Peyer's patch (tissue), 4 donors: Measurements from ENCODE around the gene SLC13A5. TPM values are rescaled to one million over a fixed set of nuclear protein-coding genes. Genes with fewer than 3 reads are reported as not detected.
"Not testable (repeated sequence)": the region's sequence is repeated elsewhere in the genome, so short reads cannot be mapped to it uniquely, and the experiment has no call there.

Experiments used
- DNase-seq, 3 donors: peaks; one replicate each; pipeline ENCODE4 v3.0.0-alpha.2; 2017 to 2019
- H3K27ac ChIP-seq, 4 donors: fragments of 200-600 bp; sonication (generic); one replicate each; pipeline ENCODE4 v1.5.1; 2016 to 2019
- H3K27me3 ChIP-seq, 2 donors: fragments of 200-600 bp; sonication (generic); one replicate each; pipeline ENCODE4 v1.5.1; 2019
- H3K36me3 ChIP-seq, 3 donors: fragments of 200-600 bp; sonication (generic); one replicate each; pipeline ENCODE4 v1.5.1; 2016 to 2019
- H3K4me1 ChIP-seq, 4 donors: fragments of 200-600 bp; sonication (generic); one replicate each; pipeline ENCODE4 v1.5.1; 2016 to 2019
- H3K4me3 ChIP-seq, 4 donors: fragments of 200-600 bp; sonication (generic); 1 replicate in 3 of 4; 2 replicates in 1 of 4; pipeline ENCODE4 v1.5.1; 2016 to 2019; ENCODE audit warnings: mild to moderate bottlenecking in 1 of 4
- H3K9me3 ChIP-seq, 4 donors: fragments of 200-600 bp; sonication (generic); one replicate each; pipeline ENCODE4 v1.5.1; 2016 to 2019; ENCODE audit warnings: mild to moderate bottlenecking in 1 of 4
- CTCF ChIP-seq, 6 experiments: fragments of 450-650 bp in 4 of 6; fragments of 200-600 bp in 2 of 6; sonication (generic) in 1 of 6; IDR thresholded peaks; one replicate each; pipeline ENCODE4 v1.5.1; 2017 to 2019; ENCODE audit warnings: antibody characterized with exemption in 6 of 6, mild to moderate bottlenecking in 3 of 6, moderate library complexity in 1 of 6
- POLR2A ChIP-seq, 2 donors: fragments of 450-650 bp; IDR thresholded peaks; one replicate each; pipeline ENCODE4 v1.5.1; 2017; ENCODE audit warnings: antibody characterized with exemption in 2 of 2, mild to moderate bottlenecking in 2 of 2, moderate library complexity in 2 of 2
- total RNA-seq, 4 donors: library from RNA; depleted of rRNA; stranded (reverse); fragments of >200 nt; gene quantifications; one replicate each; pipeline ENCODE4 v1.1.0, GENCODE V29; 2016

SLC13A5 gene
- total RNA-seq, 4 donors from 2014 or later, result not detected

- Histone ChIP-seq H3K4me3 (no peak overlapping the region), H3K27me3 (no peaks in the 10 kb centered on the region), H3K9me3 (no peaks in the 10 kb centered on the region), H3K36me3 (no peaks in the 10 kb centered on the region), H3K4me1 (no peaks in the 10 kb centered on the region), H3K27ac (no peak overlapping the region)
- no peak for DNase-seq
- TF ChIP-seq POLR2A (IDR thresholded peaks at IDR 0.05), result no peak
- no peak for TF ChIP-seq CTCF (IDR thresholded peaks at IDR 0.05)
Observed at GRCh38 chr17:6699997-6700947, 12.9 kb downstream of the SLC13A5 start.

GRCh38 chr17:6698004-6698403, 15.2 kb downstream of the SLC13A5 start:
- TF ChIP-seq POLR2A (IDR thresholded peaks at IDR 0.05), result no peak
- TF ChIP-seq CTCF (IDR thresholded peaks at IDR 0.05), result no peak
- no peaks in the 10 kb centered on the region for H3K9me3 ChIP-seq
- no peak overlapping the region for H3K27ac ChIP-seq
- no peaks in the 10 kb centered on the region for H3K4me1 ChIP-seq
- H3K36me3 ChIP-seq, result no peaks in the 10 kb centered on the region
- no peaks in the 10 kb centered on the region for H3K27me3 ChIP-seq
- no peak for DNase-seq
- H3K4me3 ChIP-seq, result no peak overlapping the region

- Histone ChIP-seq H3K9me3 (no peaks in the 10 kb centered on the region), H3K27me3 (no peaks in the 10 kb centered on the region), H3K36me3 (no peaks in the 10 kb centered on the region), H3K27ac (no peak overlapping the region), H3K4me3 (no peak overlapping the region), H3K4me1 (no peaks in the 10 kb centered on the region)
- no peak for DNase-seq
- TF ChIP-seq POLR2A (IDR thresholded peaks at IDR 0.05) (no peak), CTCF (IDR thresholded peaks at IDR 0.05) (no peak)
Observed at GRCh38 chr17:6696906-6697305, 16.3 kb downstream of the SLC13A5 start.

- TF ChIP-seq CTCF (IDR thresholded peaks at IDR 0.05), result no peak
- no peak for TF ChIP-seq POLR2A (IDR thresholded peaks at IDR 0.05)
- Histone ChIP-seq H3K27me3 (no peaks in the 10 kb centered on the region), H3K9me3 (no peaks in the 10 kb centered on the region), H3K36me3 (no peaks in the 10 kb centered on the region), H3K27ac (no peak overlapping the region), H3K4me1 (no peaks in the 10 kb centered on the region), H3K4me3 (no peak overlapping the region)
- no peak for DNase-seq
Observed at GRCh38 chr17:6695565-6695964, 17.6 kb downstream of the SLC13A5 start.

- no peaks in the 10 kb centered on the region for H3K9me3 ChIP-seq
- H3K27ac ChIP-seq, result no peak overlapping the region
- TF ChIP-seq CTCF (IDR thresholded peaks at IDR 0.05) (no peak), POLR2A (IDR thresholded peaks at IDR 0.05) (no peak)
- H3K4me1 ChIP-seq, result no peaks in the 10 kb centered on the region
- no peak for DNase-seq
- no peak overlapping the region for H3K4me3 ChIP-seq
- H3K36me3 ChIP-seq, result no peaks in the 10 kb centered on the region
- H3K27me3 ChIP-seq, result no peaks in the 10 kb centered on the region
Observed at GRCh38 chr17:6695051-6695450, 18.1 kb downstream of the SLC13A5 start.

- H3K27ac ChIP-seq, result not testable (repeated sequence)
Observed at GRCh38 chr17:6691958-6692357, 21.2 kb downstream of the SLC13A5 start.

More at GRCh38 chr17:6691958-6692357, 21.2 kb downstream of the SLC13A5 start:
- not testable (repeated sequence) for H3K4me3 ChIP-seq, H3K4me1 ChIP-seq, H3K27me3 ChIP-seq, DNase-seq, H3K9me3 ChIP-seq, H3K36me3 ChIP-seq
